Adrenal gland (tissue), 12 donors: ENCODE data around the gene OR1A1. TPM values are rescaled to one million over a fixed set of nuclear protein-coding genes. Genes with fewer than 3 reads are reported as not detected.

Source experiments
- DNase-seq, 7 donors: peaks; one replicate each; pipeline ENCODE4 v3.0.0-alpha.2; 2019 to 2020
- H3K27ac ChIP-seq, 5 donors: fragments of 200-600 bp; sonication (generic) in 4 of 5; 1 replicate in 3 of 5; 2 replicates in 2 of 5; pipeline versions ENCODE4 v1.5.1 to v1.8.0; 2016 to 2020; ENCODE audit warnings: mild to moderate bottlenecking in 1 of 5
- H3K27me3 ChIP-seq: fragments of 200-600 bp; 2 replicates; pipeline ENCODE4 v1.8.0; 2021
- H3K36me3 ChIP-seq, 2 donors: fragments of 200-600 bp; replicated peaks in 1 of 2; 1 replicate in 1 of 2; 2 replicates in 1 of 2; pipeline versions ENCODE4 v1.5.1 to v1.8.0; 2018 to 2022
- H3K4me1 ChIP-seq, 2 donors: fragments of 200-600 bp; replicated peaks in 1 of 2; 1 replicate in 1 of 2; 2 replicates in 1 of 2; pipeline versions ENCODE4 v1.5.1 to v1.8.0; 2018 to 2021
- H3K4me3 ChIP-seq, 4 donors: fragments of 200-600 bp; sonication (generic) in 3 of 4; one replicate each; pipeline ENCODE4 v1.5.1; 2016 to 2018
- H3K9me3 ChIP-seq, 3 donors: fragments of 200-600 bp; sonication (generic) in 1 of 3; replicated peaks in 1 of 3; 1 replicate in 2 of 3; 2 replicates in 1 of 3; pipeline versions ENCODE4 v1.5.1 to v1.8.0; 2016 to 2021
- POLR2A ChIP-seq, 2 donors: fragments of 450-650 bp; IDR thresholded peaks; one replicate each; pipeline ENCODE4 v1.6.1; 2017; ENCODE audit warnings: antibody characterized with exemption in 2 of 2, mild to moderate bottlenecking in 2 of 2, moderate library complexity in 1 of 2
- WGBS, 4 donors: extraction: QIAGEN DNeasy Blood & Tissue Kit in 2 of 4; methylation state at CpG; one replicate each; pipeline versions ENCODE4 v1.1.5 to v1.1.7; 2013 to 2017; 5-methylcytosine and 5-hydroxymethylcytosine counted together
- intact Hi-C, 2 donors: fragments of 100-400 bp; cut with DNase I; formaldehyde crosslinking; loops; one replicate each; pipeline versions ENCODE4 v1.14.1 to v1.15.0; 2022 to 2023
- polyA plus RNA-seq, 3 donors: library from polyadenylated mRNA; stranded (reverse); fragments of 200-250 nt in 2 of 3; fragments of 350-450 nt in 1 of 3; fragmentation: Illumina TruSeq in 1 of 3; extraction: RNeasy Lipid Tissue Mini Kit (QIAGEN cat#74804) in 1 of 3; gene quantifications; one replicate each; pipeline ENCODE4 v1.2.3, GENCODE V29; 2013 to 2014
- total RNA-seq, 9 donors: library from RNA; depleted of rRNA in 4 of 9; stranded (reverse); fragments of >200 nt in 4 of 9; fragments of 120-200 nt in 1 of 9; fragmentation: NEBNext Ultra II Directional in 1 of 9; extraction: Animal tissue kit (Norgen Biotek cat#: 25700) in 1 of 9; gene quantifications; one replicate each; pipeline versions ENCODE4 v1.1.0 to v1.2.4, GENCODE V29; 2013 to 2023
- TF ChIP-seq, protein P1 (sequence below), 6 experiments: fragments of 450-650 bp in 4 of 6; fragments of 200-600 bp in 2 of 6; sonication (generic) in 1 of 6; IDR thresholded peaks; 1 replicate in 5 of 6; 2 replicates in 1 of 6; pipeline versions ENCODE4 v1.5.1 to v1.8.0; 2016 to 2021; ENCODE audit warnings: antibody characterized with exemption in 6 of 6, mild to moderate bottlenecking in 2 of 6, moderate library complexity in 1 of 6
- donor health status: healthy with polysubstance abuse.
- donor health status: Bipolar disorder and iron deficiency.
- donor health status: DM: yes; HTN: yes; CAD: no.
- donor health status: DM: no; HTN: no; CAD: no.
- donor health status: DM: no; HTN: no; CAD: no.
- donor health status: DM: yes; HTN: yes; CAD: no.

OR1A1 gene
- total and polyA plus RNA-seq, 12 donors = not detected

- no peaks in the 10 kb centered on the region for H3K9me3 ChIP-seq
- H3K27ac ChIP-seq = no peak overlapping the region
- H3K36me3 ChIP-seq = no peaks in the 10 kb centered on the region
- no peaks in the 10 kb centered on the region for H3K4me1 ChIP-seq
- WGBS, 4 donors = 82 to 89% (median 87%) methylated on average over 8 of the region's 8 CpGs
- intact Hi-C loops = no loop called here
- no peak overlapping the region for H3K4me3 ChIP-seq
- no peak for TF ChIP-seq POLR2A (IDR thresholded peaks at IDR 0.05)
- TF ChIP-seq, protein P1, sequence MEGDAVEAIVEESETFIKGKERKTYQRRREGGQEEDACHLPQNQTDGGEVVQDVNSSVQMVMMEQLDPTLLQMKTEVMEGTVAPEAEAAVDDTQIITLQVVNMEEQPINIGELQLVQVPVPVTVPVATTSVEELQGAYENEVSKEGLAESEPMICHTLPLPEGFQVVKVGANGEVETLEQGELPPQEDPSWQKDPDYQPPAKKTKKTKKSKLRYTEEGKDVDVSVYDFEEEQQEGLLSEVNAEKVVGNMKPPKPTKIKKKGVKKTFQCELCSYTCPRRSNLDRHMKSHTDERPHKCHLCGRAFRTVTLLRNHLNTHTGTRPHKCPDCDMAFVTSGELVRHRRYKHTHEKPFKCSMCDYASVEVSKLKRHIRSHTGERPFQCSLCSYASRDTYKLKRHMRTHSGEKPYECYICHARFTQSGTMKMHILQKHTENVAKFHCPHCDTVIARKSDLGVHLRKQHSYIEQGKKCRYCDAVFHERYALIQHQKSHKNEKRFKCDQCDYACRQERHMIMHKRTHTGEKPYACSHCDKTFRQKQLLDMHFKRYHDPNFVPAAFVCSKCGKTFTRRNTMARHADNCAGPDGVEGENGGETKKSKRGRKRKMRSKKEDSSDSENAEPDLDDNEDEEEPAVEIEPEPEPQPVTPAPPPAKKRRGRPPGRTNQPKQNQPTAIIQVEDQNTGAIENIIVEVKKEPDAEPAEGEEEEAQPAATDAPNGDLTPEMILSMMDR (IDR thresholded peaks at IDR 0.05) = no peak
- no peak for DNase-seq
- H3K27me3 ChIP-seq = no peaks in the 10 kb centered on the region
Measured at GRCh38 chr17:3256575-3256974, 49.1 kb downstream of the OR1A1 start.

- no peaks in the 10 kb centered on the region for H3K9me3 ChIP-seq
- intact Hi-C loops = no loop called here
- 56 to 78% (median 74%) methylated on average over 1 of the region's 1 CpG for WGBS, 4 donors
- no peaks in the 10 kb centered on the region for H3K4me1 ChIP-seq
- peaks cover 7% of the 10 kb centered on the region for H3K27me3 ChIP-seq
- no peak for DNase-seq
- no peaks in the 10 kb centered on the region for H3K36me3 ChIP-seq
- H3K4me3 ChIP-seq = no peak overlapping the region
- TF ChIP-seq POLR2A (IDR thresholded peaks at IDR 0.05) = no peak
- TF ChIP-seq, protein P1 (IDR thresholded peaks at IDR 0.05) = no peak
- no peak overlapping the region for H3K27ac ChIP-seq
Measured at GRCh38 chr17:3260163-3260562, 52.7 kb downstream of the OR1A1 start.

- H3K9me3 ChIP-seq = no peaks in the 10 kb centered on the region
- TF ChIP-seq POLR2A (IDR thresholded peaks at IDR 0.05) = no peak
- TF ChIP-seq, protein P1 (IDR thresholded peaks at IDR 0.05) = no peak
- DNase-seq = no peak
- no peaks in the 10 kb centered on the region for H3K4me1 ChIP-seq
- peaks cover 7% of the 10 kb centered on the region for H3K27me3 ChIP-seq
- 60 to 77% (median 65%) methylated on average over 13 of the region's 13 CpGs for WGBS, 4 donors
- intact Hi-C loops = no loop called here
- no peaks in the 10 kb centered on the region for H3K36me3 ChIP-seq
- H3K4me3 ChIP-seq = no peak overlapping the region
- no peak overlapping the region for H3K27ac ChIP-seq
Measured at GRCh38 chr17:3260600-3260999, 53.1 kb downstream of the OR1A1 start.

Other genes with a start within 250 kb of the OR1A1 start
- not detected for gene OR1D5, start 144.1 kb upstream of the OR1A1 start, total RNA-seq
- not detected for gene OR1D5, start 144.1 kb upstream of the OR1A1 start, polyA plus RNA-seq
- gene OR1D2, start 103.2 kb upstream of the OR1A1 start, total RNA-seq = not detected
- not detected for gene OR1D2, start 103.2 kb upstream of the OR1A1 start, polyA plus RNA-seq
- not detected for gene OR1G1, start 80.1 kb upstream of the OR1A1 start, total RNA-seq
- gene OR1G1, start 80.1 kb upstream of the OR1A1 start, polyA plus RNA-seq = not detected
- not detected for gene OR1A2, start 10.1 kb upstream of the OR1A1 start, total RNA-seq
- gene OR1A2, start 10.1 kb upstream of the OR1A1 start, polyA plus RNA-seq = not detected
- gene OR3A1, start 90.7 kb downstream of the OR1A1 start, total RNA-seq = under 1 TPM in 3 of 9 donors, not detected in 6; 0.06 to 0.25 (median 0.22) TPM
- not detected for gene OR3A1, start 90.7 kb downstream of the OR1A1 start, polyA plus RNA-seq
- gene OR3A2, start 178.6 kb downstream of the OR1A1 start, total RNA-seq = 1 to 10 TPM in 1 of 9 donors, under 1 TPM in 4, not detected in 4; 0.17 to 2.6 (median 0.65) TPM
- gene OR3A2, start 178.6 kb downstream of the OR1A1 start, polyA plus RNA-seq = under 1 TPM in 2 of 3 donors, not detected in 1; 0.07 to 0.13 TPM
- gene OR1E1, start 190.7 kb downstream of the OR1A1 start, total RNA-seq = not detected
- gene OR1E1, start 190.7 kb downstream of the OR1A1 start, polyA plus RNA-seq = not detected
- not detected for gene OR3A3, start 203.7 kb downstream of the OR1A1 start, total RNA-seq
- gene OR3A3, start 203.7 kb downstream of the OR1A1 start, polyA plus RNA-seq = not detected
- not detected for gene OR1E2, start 226.2 kb downstream of the OR1A1 start, total RNA-seq
- not detected for gene OR1E2, start 226.2 kb downstream of the OR1A1 start, polyA plus RNA-seq